Measurements from ENCODE around the gene DNM2. TPM values are rescaled to one million over a fixed set of nuclear protein-coding genes. Genes with fewer than 3 reads are reported as not detected.

The DNM2 gene
- total and polyA plus RNA-seq, 2 donors (not counting 1 experiment from before 2014, with no cell fraction given) = 42.6 to 76.8 TPM

DNA sequence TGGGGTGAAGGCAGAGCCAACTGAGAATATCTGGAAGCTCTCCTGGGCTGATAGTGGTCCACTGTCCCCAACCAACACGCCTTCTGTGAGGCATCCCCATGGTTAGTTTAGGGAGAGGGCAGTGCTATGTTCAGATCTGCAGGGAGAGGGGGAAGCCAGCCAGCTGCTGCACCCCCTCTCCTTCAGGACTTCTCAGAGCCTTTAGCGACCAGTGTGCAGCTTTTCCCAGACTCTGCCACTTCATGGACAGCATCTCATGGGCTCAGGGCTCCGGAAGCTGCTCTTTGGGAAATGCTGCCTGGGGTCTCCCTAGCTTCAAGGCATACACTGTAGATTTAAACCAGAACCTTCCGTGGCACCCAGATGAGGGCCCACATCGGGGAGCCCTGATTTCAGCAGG, 84.6 kb downstream of the DNM2 start:
- Histone ChIP-seq H3K9me3 (ENCODE audit: control insufficient read depth, insufficient read depth, low read depth, low read length) (no peaks in the 10 kb centered on the region), H3K4me2 (ENCODE audit: extremely low read depth, insufficient read depth, low read length) (no peak overlapping the region), H3K36me3 (ENCODE audit: control insufficient read depth, insufficient read depth, low read length) (peaks cover 42% of the 10 kb centered on the region), H3K27me3 (ENCODE audit: control insufficient read depth, insufficient read depth, low read length) (no peaks in the 10 kb centered on the region), H3K9ac (ENCODE audit: insufficient read depth, low read length) (no peak overlapping the region), H3K4me1 (ENCODE audit: control insufficient read depth, extremely low read depth, insufficient read depth, low read length) (no peaks in the 10 kb centered on the region), H3K27ac (ENCODE audit: insufficient read depth, low read length) (no peak overlapping the region), H3K4me3 (replicated peaks in 1 of 4; ENCODE audit: control extremely low read depth in 1 of 4, insufficient read depth in 1 of 4, low read depth in 3 of 4, low read length in 4 of 4) (no peak overlapping the region), H3K79me2 (ENCODE audit: control insufficient read depth, insufficient read depth, low read length) (no peaks in the 10 kb centered on the region), H4K20me1 (ENCODE audit: control insufficient read depth, extremely low read depth, insufficient read depth, low read length) (no peaks in the 10 kb centered on the region), H2AFZ (ENCODE audit: low read length) (no peak overlapping the region)
- TF ChIP-seq, protein P1, sequence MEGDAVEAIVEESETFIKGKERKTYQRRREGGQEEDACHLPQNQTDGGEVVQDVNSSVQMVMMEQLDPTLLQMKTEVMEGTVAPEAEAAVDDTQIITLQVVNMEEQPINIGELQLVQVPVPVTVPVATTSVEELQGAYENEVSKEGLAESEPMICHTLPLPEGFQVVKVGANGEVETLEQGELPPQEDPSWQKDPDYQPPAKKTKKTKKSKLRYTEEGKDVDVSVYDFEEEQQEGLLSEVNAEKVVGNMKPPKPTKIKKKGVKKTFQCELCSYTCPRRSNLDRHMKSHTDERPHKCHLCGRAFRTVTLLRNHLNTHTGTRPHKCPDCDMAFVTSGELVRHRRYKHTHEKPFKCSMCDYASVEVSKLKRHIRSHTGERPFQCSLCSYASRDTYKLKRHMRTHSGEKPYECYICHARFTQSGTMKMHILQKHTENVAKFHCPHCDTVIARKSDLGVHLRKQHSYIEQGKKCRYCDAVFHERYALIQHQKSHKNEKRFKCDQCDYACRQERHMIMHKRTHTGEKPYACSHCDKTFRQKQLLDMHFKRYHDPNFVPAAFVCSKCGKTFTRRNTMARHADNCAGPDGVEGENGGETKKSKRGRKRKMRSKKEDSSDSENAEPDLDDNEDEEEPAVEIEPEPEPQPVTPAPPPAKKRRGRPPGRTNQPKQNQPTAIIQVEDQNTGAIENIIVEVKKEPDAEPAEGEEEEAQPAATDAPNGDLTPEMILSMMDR (conservative IDR thresholded peaks at IDR 0.05 in 1 of 2, IDR thresholded peaks at IDR 0.05 in 1 of 2; ENCODE audit: low read depth in 1 of 2, low read length in 2 of 2) = no peak
- no peak for TF ChIP-seq EZH2 (IDR thresholded peaks at IDR 0.05; ENCODE audit: low read length, missing control alignments)
- no peak for DNase-seq (ENCODE audit: low read depth in 2 of 2)

DNA sequence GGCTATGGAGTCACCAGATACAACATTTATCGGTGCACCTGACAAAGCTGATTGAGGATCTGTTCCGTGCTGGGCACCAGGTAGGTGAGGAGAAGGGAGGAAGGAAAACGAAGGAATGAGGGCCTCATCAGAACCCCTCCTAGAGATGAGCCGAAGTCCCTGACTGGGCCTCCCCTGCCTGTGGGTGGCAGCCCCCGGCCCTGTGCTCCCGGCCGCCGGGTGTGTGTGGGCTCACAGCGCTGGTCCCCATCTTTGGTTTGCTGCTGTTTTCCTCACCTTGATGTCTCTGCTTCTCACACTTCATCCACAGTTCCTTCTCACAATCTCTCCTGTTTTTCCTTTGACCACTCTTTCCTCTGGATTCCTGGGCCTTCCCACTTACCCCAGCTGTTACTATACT, 85.4 kb downstream of the DNM2 start:
- no peak overlapping the region for H2AFZ ChIP-seq (ENCODE audit: low read length)
- DNase-seq (ENCODE audit: low read depth in 2 of 2) = no peak
- H3K27ac ChIP-seq (ENCODE audit: insufficient read depth, low read length) = no peak overlapping the region
- H3K79me2 ChIP-seq (ENCODE audit: control insufficient read depth, insufficient read depth, low read length) = no peaks in the 10 kb centered on the region
- TF ChIP-seq, protein P1 (conservative IDR thresholded peaks at IDR 0.05 in 1 of 2, IDR thresholded peaks at IDR 0.05 in 1 of 2; ENCODE audit: low read depth in 1 of 2, low read length in 2 of 2) = no peak
- TF ChIP-seq EZH2 (IDR thresholded peaks at IDR 0.05; ENCODE audit: low read length, missing control alignments) = no peak
- H3K9ac ChIP-seq (ENCODE audit: insufficient read depth, low read length) = no peak overlapping the region
- H3K4me1 ChIP-seq (ENCODE audit: control insufficient read depth, extremely low read depth, insufficient read depth, low read length) = no peaks in the 10 kb centered on the region
- H4K20me1 ChIP-seq (ENCODE audit: control insufficient read depth, extremely low read depth, insufficient read depth, low read length) = no peaks in the 10 kb centered on the region
- H3K9me3 ChIP-seq (ENCODE audit: control insufficient read depth, insufficient read depth, low read depth, low read length) = no peaks in the 10 kb centered on the region
- H3K4me3 ChIP-seq (replicated peaks in 1 of 4; ENCODE audit: control extremely low read depth in 1 of 4, insufficient read depth in 1 of 4, low read depth in 3 of 4, low read length in 4 of 4) = no peak overlapping the region
- H3K27me3 ChIP-seq (ENCODE audit: control insufficient read depth, insufficient read depth, low read length) = no peaks in the 10 kb centered on the region
- no peak overlapping the region for H3K4me2 ChIP-seq (ENCODE audit: extremely low read depth, insufficient read depth, low read length)
- H3K36me3 ChIP-seq (ENCODE audit: control insufficient read depth, insufficient read depth, low read length) = peaks cover 35% of the 10 kb centered on the region

DNA sequence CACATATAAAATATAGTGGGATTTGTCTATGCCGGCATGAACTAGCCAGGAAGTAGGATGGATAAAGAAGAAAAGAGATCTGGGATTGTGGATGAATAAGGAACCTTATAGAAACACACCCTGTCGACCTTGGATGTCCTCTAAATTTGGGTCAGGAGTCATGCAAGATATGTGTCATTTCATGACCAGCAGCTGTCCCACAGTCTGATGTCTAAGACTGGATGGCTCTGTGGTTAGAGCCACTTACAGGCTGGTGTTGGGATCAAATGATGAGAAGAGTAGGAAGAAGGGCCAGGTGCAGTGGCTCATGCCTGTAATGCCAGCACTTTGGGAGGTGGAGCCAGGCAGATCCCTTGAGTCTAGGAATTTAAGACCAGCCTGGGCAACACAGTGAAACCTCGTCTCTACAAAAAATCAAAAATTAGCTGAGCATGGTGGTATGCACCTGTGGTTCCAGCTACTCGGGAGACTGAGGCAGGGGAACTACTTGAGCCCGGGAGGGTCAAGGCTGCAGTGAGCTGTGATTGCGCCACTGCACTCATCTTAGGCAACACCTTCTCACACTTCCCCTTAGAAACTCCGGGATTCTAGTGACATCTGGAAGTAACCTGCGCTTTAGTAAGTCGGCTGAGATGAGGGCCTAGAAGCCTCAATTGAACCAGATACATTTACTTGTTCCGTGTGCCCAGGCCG, 87.3 kb downstream of the DNM2 start:
- no peaks in the 10 kb centered on the region for H3K27me3 ChIP-seq (ENCODE audit: control insufficient read depth, insufficient read depth, low read length)
- H4K20me1 ChIP-seq (ENCODE audit: control insufficient read depth, extremely low read depth, insufficient read depth, low read length) = no peaks in the 10 kb centered on the region
- TF ChIP-seq, protein P1 (conservative IDR thresholded peaks at IDR 0.05 in 1 of 2, IDR thresholded peaks at IDR 0.05 in 1 of 2; ENCODE audit: low read depth in 1 of 2, low read length in 2 of 2) = no peak
- TF ChIP-seq EZH2 (IDR thresholded peaks at IDR 0.05; ENCODE audit: low read length, missing control alignments) = no peak
- DNase-seq (ENCODE audit: low read depth in 2 of 2) = no peak
- no peak overlapping the region for H3K27ac ChIP-seq (ENCODE audit: insufficient read depth, low read length)
- peaks cover 32% of the 10 kb centered on the region for H3K36me3 ChIP-seq (ENCODE audit: control insufficient read depth, insufficient read depth, low read length)
- no peak overlapping the region for H3K4me3 ChIP-seq (replicated peaks in 1 of 4; ENCODE audit: control extremely low read depth in 1 of 4, insufficient read depth in 1 of 4, low read depth in 3 of 4, low read length in 4 of 4)
- no peak overlapping the region for H3K4me2 ChIP-seq (ENCODE audit: extremely low read depth, insufficient read depth, low read length)
- H3K9ac ChIP-seq (ENCODE audit: insufficient read depth, low read length) = no peak overlapping the region
- no peak overlapping the region for H2AFZ ChIP-seq (ENCODE audit: low read length)
- H3K9me3 ChIP-seq (ENCODE audit: control insufficient read depth, insufficient read depth, low read depth, low read length) = no peaks in the 10 kb centered on the region
- H3K4me1 ChIP-seq (ENCODE audit: control insufficient read depth, extremely low read depth, insufficient read depth, low read length) = no peaks in the 10 kb centered on the region
- H3K79me2 ChIP-seq (ENCODE audit: control insufficient read depth, insufficient read depth, low read length) = no peaks in the 10 kb centered on the region

Measured in fibroblast of lung (primary cell).